GM18502 (cell line): ENCODE results near the gene ADAM8.

Source experiments
- ATAC-seq: cut with Tn5 transposase; IDR thresholded peaks from one replicate; pipeline ENCODE4 v1.9.1; 2021; ENCODE audit warnings: mild to moderate bottlenecking; ENCODE audit not compliant: unreplicated experiment, poor library complexity

Gene ADAM8

DNA sequence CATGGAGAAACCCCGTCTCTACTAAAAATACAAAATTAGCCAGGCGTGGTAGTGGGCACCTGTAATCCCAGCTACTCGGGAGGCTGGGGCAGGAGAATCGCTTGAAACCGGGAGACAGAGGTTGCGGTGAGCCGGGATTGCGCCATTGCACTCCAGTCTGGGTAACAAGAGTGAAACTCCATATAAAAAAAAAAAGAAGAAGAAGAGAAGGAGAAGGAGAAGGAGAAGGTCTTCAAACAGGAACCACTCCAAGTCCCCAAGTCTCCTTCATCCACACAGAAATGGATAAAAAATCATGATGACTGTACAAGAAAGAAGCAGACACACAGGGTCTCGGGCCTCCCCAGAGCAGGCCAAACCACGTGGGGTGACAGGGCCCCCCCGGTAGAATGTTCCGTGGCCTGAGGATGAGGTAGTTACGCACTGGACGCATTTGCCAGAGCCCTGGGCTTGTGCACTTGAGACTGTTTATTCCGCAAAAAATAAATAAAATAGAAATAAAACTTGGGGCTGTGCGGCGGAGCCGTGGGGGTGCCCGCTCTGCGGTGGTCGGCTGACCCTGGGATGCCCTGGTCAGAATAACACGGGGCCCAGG, 23.2 kb downstream of the ADAM8 start:
- ATAC-seq: no peak

DNA sequence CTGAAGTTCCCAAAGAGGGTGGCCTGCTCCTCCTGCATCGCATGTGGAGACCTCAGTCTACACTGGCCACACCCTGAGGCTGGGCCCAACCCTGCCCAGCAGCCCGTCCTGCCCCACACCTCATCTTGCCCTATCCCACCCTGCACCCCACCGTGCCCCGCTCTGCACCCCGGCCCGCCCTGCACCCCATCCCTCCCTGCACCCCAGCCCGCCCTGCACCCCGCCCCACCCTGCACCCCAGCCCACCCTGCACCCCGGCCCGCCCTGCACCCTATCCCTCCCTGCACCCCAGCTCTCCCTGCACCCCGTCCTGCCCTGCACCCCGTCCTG, 24.5 kb downstream of the ADAM8 start:
- ATAC-seq: no peak

DNA sequence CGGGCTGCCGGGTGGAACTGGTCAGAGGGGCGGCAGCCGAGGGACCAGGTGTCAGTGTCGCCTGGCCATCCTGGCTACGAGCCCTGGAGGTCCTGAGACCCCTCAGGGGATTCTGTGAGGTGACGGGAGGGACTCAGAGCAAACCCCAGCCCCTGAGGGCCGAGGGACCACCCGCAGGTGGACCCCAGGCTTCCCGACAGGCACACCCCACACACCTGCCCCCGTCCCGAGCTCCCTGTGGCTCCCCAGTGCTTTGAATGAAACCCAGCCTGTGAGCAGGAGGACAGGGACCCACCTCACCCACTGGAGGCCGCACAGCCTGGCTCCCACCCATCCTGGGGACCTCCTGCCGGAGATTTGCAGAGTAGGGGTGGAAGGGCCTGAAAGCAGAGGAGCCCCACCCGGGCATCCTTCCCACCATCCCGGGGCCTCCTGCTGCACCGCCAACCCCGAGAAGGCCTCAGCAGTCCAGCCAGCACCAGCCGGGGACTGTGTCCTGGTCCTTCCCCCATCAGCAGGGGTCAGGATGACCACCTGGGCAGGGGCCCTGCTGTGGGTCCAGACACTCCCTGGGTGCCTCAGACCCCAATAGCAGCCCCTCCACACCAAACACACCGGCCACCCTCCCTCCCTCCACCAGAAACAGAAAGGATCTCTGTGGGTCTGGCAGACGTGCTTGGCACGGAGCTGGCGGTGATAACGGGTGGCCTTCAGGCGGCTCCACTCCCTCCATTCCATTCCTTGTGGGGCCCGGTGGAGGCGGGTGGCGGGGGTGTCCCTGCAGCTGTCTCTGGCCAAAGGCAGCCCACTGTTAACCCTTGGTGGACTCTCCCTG, 25.1 kb downstream of the ADAM8 start:
- ATAC-seq: no peak

DNA sequence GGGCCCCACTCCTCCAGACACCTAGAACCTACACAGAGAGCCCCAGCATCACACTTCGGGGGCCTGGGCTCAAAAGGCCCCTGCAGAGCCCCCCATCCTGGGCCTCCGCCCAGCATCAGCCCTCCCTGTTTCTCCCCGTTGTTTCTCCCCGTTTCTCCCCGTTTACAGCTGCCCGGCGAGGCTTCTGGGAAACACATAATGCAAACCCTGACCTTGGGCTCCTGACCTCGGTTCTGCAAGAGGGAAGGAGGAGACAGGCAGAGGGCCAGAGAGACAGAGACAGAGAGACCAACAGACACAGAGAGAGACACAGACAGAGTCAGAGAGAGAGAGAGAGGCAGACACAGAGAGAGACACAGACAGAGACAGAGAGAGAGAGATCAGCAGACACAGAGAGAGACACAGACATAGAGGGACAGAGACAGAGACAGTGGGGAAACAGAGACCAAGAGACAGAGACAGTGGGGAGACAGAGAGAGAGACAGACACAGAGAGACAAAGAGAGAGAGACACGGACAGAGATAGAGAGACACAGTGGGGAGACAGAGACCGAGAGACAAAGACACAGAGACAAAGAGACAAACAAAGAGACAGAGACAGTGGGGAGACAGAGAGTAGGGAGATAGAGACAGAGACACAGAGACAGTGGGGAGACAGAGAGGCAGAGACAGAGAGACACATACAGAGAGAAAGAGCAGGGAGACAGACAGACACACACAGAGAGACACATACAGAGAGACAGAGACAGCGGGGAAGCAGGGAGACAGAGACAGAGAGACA, 26.5 kb downstream of the ADAM8 start:
- ATAC-seq: no peak

DNA sequence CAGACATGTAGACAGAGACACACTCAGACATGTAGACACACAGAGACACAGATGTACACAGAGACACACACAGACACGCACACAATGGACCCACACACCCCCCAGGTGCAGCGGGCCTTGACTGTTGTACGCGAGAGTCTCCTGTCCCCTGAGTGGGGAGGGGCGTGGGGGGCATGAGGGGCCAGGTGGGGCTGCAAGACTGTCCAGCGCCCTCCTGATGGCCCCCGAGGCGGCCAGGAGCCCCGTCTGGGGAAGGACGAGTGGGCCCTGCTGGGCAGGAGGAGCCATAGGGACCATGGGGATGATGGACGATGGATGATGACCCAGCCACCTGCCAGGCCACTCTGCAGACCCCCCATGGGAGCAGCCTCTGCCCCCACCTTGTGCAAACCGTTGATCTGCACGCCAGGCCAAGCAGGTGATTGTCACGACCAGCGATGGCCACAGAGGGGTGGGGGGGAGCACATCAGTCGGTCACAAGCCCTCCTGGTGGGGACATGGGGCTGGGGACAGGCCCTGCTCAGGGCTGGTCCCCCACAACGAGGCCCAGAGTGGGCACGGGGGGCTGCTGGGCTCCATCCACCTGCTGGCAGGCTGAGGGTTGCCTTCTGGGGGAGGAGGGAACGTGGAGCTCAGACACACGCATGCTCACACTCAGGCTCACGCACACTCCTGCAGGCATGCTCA, 27.4 kb downstream of the ADAM8 start:
- ATAC-seq: no peak

DNA sequence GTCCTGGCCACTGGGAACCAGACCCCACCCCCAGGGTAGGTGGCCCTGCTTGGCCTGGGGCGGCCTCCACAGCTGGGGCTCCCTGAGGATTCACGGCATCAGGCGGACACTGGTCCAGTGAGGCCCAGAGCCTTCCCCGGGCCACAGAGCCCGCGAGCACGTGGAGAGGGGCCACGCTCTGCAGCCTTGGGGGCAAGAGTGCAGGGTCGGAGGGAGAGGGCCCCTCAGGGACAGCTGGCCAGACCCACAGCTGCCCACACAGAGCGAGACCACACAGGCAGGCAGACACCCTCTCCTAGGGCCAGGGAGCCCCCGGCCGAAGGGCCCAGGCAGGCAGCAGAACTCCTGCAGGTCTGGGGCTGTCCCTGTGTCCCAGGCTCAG, 28.3 kb downstream of the ADAM8 start:
- no peak for ATAC-seq

DNA sequence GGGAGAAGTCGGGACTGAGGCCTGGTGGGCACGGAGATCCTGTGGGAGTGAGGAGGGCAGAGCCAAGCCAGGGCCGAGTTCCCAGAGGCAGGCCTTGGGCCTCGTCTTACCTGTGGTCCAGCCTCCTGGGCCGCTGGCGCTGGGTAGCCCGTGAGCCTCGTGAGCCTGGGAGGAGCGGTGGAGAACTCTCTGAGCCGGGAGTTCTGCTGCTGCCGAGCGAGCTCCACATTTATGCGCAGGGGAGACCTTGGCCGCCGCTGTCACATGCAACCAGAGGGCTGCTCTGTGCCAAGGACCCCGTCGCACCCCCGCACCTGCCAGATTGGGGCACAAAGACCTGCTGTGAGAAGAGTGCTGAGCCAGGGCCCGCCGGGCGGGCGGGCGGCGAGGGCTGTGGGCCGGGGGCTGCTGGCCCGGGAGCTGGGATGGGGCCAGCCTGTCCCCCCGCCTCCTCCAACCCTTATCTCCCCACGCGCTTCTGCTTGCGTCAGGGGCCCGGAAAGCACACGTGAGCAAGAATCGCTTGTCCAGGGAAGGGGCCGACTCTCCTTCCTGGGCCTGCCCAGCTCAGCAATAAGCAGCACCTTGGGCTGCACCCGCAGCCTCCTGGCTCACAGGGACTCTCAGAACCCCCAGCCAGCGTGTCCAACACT, 28.9 kb downstream of the ADAM8 start:
- no peak for ATAC-seq

DNA sequence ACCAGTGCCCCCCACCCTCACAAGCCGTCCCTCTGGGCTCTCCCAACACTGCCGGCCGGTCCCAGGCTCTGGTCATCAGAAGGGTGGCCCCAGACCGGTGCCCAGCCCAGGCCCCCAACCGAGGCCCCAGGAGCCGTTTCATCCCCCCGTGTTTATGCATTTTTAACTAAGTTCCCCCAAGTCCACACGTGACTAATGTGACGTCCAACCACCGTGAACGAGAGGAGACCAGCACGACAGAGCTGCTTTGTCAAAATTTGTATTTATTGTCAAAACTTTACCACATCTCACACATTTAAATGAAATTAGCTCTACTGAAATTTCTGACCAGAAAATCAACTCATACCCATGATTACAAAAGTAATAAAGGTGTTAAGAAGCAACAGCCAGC, 30.4 kb downstream of the ADAM8 start:
- ATAC-seq: no peak

DNA sequence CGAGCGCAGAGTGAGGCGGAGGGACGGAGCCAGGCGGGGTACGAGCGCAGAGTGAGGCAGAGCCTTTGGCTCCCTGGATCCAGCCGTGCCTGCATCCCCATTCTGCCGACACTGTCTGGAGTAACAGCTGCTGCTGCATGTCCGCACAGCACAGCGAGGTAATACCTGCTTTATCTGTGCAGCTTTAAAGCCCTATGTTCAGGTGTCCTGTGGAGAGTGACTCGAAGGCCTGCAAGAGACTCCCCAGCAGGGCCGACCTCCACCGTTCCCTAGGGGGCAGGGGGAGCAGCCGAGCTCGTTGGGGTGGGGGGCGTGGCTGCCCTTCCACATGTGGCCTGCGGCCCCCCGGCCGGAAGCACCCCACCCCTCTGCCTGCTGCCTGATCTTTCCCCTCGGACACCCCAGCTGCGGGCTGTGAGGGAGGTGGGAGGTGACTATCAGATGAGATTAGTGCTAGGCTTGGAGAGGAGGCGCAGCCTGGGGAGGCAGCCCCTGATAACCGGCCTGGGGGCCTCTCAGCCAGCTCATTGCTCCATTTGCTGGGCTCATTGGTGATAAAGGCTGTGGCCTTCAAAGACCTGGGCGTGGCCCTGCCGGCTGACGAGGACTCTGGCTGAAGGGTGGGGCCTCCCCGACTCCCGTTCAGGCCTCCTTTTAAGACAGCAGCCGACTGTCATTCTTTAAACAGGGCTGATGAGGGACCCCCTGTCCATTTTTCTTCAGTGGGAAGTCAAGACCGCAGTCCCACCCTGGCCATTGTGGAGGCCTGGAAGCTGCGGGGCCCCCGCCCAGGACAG, 31.0 kb downstream of the ADAM8 start:
- no peak for ATAC-seq

DNA sequence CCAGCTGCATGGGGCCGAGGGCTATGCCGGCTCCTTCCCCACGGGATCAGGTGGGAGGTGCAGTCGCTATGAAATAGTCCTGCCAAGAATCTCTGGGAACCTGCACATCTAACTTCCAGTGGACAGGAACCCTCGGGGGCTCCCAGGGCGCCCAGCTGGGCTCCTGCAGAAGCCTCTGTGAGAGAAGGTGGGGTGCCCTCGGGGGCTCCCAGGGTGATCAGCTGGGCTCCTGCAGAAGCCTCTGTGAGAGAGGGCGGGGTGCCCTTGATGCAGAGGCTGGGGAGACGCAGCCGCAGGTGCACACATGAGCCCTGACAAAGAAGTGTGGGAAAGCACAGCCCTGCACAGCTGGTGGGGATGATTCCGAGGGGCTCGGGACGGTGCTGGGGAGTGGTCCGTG, 33.1 kb downstream of the ADAM8 start:
- no peak for ATAC-seq

DNA sequence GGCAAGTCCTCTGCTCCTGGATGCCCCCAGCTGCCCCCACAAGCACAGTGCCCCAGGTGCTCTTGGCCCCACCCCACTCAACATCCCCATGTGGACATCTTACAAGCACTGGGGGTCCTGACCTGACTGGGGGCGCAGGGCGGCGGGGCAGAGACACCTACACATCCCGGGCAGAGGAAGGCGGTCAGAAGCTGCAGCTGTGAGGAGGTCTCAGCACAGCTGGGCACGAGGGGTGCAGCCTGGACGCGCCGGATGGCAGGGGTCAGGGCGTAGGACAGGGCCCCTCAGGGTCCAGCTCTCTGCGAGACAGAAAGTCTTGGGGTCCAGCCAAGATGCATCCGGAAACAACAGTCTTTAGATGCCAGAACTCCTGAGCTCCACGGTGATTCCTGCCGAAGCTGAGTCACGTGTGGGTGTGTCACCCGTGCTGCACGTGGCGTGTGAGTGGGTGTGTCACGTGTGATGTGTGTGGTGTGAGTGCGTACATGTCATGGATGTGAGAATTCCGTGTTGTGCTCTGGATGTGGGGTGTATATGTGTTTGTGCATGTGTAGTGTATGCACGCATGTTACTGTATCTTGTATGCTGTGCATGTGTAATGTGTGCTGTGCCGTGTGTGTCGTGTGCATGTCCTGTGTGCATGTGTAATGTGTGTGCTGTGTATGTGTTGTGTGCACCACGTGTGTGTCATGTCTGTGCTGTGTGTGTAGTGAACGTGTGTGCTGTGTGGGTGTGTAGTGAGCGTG, 33.9 kb downstream of the ADAM8 start:
- no peak for ATAC-seq

DNA sequence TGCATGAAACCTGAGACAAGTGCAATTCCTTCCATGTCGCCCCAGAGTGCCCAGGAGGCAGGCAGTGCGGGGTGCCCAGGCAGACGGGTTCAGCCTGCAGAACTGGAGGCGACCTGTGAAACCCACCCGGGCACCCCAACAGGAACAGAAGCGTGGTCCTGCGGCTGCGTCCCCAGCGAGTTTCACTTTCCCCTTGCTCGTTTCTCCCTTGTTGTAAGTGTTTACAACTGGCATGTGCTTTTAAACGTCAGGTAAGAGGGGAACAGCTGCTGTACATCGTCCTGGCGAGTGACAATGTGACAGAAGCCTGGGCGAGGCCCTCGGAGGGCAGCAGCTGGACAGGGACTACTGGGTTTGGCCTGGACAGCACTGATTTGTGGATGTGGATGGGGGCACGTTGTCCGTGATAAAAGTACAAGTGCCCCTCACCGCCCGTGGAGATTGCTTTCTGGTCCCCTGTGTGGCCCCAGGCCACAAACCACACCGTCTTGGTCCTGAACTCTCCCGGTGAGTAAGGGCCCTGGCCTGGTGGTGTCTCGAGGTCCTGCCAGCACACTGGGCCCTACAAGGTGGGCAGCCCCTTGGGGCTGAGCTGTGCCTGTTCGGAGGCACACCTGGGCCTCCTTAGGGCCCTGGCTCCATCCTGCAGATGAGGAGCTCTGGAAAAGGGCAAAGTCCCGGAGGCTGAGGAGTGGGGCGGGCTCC, 35.0 kb downstream of the ADAM8 start:
- peak; percentile 64 for ATAC-seq

DNA sequence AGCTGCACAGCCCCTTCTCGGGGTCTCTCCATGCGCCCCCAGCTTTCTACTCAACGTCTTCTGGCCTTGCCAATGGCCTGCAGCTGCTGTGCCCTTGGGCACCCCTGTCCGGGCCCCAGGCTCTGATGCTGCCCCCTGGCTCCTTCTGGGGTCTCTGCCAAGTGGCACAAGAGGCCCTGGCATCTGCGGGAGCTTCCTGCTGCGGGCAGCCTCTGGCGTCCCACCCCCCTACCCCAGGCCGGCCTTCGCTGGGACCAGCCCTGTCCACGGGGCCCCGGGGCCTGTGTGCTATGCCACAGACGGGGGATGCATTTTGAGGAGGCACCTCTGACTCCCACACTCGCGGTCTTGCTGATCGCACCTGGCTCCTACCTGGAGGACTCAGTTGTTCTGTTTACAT, 36.7 kb downstream of the ADAM8 start:
- no peak for ATAC-seq

DNA sequence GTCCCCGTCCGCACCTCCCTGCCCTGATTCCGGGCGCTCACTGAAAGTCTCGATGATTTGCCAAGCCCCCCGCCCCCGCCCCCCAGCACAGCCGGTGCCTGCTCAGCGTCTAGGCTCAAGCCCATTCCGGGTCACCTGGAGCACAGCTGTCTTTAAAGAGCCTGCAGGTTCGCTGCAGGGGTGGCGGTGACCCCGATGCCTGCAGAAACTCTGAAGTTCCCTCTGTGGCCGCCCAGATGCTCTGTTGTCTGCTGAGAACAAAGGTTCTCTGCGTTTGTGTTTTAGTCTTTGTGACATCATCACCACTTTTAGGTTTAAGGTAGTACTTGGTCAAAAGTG, 38.2 kb downstream of the ADAM8 start:
- no peak for ATAC-seq

DNA sequence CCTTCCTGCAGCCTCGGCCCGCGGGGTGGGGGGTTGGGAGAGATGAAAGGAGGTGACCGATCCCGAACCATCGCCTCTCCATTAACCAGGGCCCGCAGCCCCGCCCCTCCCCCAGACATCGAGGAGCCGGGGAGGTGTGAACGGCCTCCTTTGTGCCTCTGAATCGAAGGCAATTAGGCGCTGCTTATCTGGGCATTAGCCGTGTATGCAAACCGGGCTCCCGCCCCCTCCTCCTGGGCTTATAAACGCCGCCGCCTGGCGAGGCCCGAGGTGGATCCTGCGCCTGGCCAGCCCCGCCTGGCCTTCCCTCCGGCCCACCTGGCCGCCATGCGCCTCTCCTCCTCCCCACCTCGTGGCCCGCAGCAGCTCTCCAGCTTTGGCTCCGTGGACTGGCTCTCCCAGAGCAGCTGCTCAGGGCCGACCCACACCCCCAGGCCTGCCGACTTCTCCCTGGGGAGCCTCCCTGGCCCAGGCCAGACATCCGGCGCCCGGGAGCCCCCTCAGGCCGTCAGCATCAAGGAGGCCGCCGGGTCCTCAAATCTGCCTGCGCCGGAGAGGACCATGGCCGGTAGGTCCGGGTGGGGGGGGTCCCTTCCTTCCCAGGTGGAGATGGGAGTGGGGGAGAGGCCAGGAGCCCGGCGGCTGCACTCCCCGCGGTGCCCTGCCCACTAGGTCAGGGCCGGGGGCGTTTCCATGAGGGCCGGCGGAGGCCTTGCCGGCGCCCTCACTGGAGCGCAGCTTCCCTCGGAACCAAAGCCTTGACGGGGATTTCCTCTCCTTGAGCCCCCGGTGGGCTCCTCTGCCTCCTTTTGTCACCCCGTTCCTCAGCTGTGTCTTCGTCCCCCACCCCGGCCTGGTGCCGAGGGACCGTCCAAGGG, 38.8 kb downstream of the ADAM8 start, which contains the start of gene VENTX:
VENTX (plus strand) TSS at position 268 of the 878 bp plus-strand sequence; CDS start at position 328, 60 bp downstream.
- no peak for ATAC-seq

DNA sequence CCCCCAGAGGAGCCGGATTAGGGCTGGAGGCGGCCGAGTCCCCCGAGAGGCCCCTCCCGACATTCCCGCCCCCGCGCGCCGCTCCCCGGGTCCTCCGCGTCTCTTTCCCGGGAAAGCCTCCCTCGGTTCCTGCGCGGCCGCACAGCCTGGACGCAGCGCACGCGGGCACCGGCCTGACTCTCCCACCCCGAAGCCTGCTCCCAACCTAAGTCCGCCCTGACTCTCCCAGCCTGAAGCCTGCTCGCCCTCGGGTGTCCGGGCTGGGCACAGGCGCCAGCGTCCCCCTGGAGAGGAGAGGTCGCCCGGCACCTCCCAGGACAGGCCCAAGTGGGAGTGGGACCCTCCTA, 39.5 kb downstream of the ADAM8 start:
- ATAC-seq: no peak

DNA sequence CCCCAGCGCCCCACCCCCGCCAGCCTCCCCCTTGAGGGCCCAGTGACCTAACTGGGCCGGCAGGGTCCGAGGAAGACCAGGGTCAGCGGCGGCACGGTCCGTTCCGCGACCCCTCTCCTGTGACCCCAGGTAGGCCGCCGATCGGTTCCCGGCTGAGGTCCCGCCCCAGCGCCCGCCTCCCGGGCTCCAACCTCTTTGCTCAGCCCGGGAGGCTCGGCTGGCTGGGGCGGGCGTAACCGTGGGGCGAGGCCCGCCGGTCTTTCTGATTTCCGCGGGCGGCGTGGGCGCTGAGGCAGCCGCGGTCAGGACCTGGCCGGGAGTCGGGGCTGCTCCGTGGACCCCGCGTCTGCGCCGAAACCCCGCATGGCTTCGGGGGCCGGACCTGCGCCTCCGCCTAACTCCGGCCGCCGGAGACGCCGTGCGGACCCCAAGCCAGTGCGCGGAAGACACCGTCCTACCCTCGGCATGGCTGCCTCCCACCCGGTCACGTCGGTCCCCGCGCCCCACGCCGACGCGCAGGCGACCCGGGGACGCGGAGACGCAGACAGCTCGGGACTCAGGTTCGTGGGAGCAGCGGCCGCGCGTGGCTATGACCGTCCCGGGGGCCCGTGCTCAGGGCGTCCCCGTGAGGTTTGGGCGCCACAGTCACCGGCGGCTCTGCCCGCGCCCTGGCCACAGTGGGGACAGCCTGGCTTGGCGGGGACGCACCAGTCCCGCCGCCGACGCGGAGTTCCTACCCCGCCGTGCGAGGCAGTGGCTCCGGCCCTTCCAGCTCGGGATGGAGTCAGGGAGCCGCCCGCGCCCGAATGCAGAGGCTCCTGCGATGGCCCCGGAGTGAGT, 40.0 kb downstream of the ADAM8 start:
- no peak for ATAC-seq
